SH-SY5Y (cell line): ENCODE measurements around the gene RAC3.

Source experiments
- GATA2 ChIP-seq: IDR thresholded peaks from 2 replicates; pipeline ENCODE4 v1.6.1; 2011; ENCODE audit warnings: mild to moderate bottlenecking, low read depth, low read length
- GATA3 ChIP-seq: IDR thresholded peaks from 2 replicates; pipeline ENCODE4 v1.6.1; 2011; ENCODE audit warnings: low read depth, mild to moderate bottlenecking, low read length, moderate library complexity

RAC3 gene

DNA sequence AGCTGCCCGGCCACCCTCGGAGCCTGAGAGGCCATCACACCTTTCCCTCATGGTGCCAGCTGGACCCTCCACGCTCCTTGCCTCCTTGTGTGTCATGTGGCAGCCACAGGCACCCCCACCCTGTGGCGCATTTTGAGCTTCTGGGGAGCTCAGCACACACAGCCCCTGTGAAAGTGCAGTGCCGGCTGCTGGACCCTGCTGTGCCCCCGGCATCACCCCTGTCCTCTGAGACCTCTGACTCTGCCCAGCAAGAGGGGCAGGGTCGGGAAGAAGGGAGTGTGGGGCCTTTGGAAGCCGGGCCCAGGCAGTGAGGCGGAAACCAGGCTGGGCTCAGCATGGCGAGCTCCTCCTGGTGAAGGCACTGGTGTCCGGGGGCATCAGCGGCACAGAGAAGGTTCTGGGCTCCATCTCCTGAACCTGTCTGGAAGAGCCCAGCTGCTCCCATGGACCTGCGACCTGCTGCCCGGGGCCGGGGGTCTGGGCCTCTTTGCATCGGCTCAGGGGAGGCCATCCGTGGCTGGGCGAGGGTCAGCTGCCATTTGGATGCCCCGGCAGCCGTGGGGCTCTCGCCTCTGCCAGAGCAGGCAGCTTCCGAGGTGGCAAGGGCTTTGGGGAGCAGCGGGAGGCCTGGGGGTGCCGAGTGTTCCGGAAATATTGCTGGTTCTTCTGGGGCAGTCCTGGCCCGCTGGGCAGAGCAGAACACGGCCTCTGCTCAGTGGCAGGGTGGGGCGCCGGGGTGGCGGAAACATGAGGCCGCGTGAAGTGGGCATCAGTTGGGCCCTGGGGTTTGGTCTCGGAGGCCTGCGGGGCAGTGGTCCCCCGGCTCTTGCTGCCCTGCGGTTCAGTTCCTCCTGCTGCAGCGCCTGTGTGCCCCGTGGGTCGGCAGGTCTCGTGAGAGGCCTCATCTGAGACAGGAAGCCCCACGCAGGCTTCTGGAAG, 26.7 kb upstream of the RAC3 start:
- TF ChIP-seq GATA2 = no peak
- TF ChIP-seq GATA3 = no peak

- TF ChIP-seq GATA3 (no peak), GATA2 (no peak)
These were observed 25.7 kb upstream of the RAC3 start for GRCh38 chr17:82005701-82006348.

DNA sequence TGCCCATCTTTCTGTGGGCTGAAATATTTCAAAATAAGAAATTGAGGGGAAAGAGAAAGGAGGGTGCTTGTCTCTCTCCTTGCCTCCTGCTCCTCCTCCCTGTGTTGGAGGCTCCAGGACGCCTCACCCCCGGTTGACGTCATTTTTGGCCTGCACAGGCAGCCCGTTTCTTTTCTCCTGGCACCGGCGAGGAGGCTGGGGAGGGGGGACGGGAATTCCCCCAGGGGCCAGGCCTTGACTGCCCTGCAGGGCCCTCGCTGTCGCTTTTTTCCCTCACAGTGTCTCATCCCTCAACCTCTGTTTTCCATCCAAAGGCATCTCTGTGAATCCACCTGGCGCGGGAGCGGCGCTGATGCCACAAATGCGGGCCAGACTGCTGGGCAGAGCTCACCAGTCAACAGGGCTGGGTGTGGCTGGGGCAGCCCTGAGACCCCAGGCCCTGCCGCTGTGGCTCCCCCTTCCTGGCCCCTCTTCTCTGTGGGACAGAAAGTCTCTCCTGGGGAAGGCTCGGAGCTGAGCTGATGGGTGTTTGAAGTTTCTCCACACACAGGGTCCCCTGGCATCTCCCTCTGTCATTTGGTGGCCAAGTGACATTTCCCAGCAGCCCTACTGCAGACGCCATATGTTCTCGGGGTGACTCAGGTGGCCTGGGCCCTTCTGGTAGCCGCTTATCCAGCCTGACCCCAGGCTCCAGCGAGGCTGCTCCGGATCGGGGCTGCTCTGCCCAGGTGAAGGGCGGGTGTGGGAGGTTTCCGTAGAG, 24.8 kb upstream of the RAC3 start:
- no peak for TF ChIP-seq GATA2
- TF ChIP-seq GATA3 = no peak

GRCh38 chr17:82007228-82007494, 24.3 kb upstream of the RAC3 start:
- no peak for TF ChIP-seq GATA2
- TF ChIP-seq GATA3 = no peak

- TF ChIP-seq GATA2 (no peak), GATA3 (no peak)
These were observed 23.8 kb upstream of the RAC3 start for GRCh38 chr17:82007495-82008257.

DNA sequence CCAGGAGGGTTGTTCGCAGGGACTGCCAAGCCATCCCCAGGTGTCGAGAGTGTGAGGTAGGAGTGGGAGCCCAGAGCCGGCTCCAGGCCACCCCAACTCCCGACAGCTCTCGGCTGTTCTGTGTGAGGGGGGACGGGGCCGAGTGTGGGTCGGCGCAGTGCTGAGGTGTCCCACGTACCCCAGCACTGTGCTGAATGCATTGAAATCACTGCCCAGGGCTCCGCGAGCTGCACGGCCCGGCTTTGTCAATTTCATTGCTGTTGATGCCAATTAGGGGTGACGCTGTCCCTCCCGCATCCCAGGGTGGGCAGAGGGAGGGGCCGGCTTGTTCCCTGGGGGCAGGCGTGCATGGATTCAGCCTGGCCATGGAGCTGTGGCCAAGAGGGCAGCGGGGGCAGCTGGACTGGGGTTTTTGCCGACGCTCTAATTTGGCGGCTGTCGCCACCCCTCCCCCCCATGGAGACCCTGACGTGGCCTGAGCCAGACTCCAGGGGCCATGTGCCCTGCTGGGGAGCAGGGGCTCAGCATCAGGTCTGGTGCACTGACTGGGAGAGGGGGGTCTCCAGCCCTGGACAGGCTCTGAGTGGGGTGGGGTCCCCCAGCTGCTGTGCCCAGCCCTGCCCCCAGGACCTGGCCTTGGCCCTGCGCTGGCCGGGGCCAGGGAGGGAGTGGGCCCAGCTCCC, 23.1 kb upstream of the RAC3 start:
- no peak for TF ChIP-seq GATA2
- TF ChIP-seq GATA3 = no peak

- no peak for TF ChIP-seq GATA3
- no peak for TF ChIP-seq GATA2
These were observed 22.5 kb upstream of the RAC3 start for GRCh38 chr17:82008941-82009405.

GRCh38 chr17:82009413-82009812, 22.1 kb upstream of the RAC3 start:
- no peak for TF ChIP-seq GATA2
- no peak for TF ChIP-seq GATA3

- TF ChIP-seq GATA2 = no peak
- TF ChIP-seq GATA3 = no peak
These were observed 20.6 kb upstream of the RAC3 start for GRCh38 chr17:82010575-82011525.

DNA sequence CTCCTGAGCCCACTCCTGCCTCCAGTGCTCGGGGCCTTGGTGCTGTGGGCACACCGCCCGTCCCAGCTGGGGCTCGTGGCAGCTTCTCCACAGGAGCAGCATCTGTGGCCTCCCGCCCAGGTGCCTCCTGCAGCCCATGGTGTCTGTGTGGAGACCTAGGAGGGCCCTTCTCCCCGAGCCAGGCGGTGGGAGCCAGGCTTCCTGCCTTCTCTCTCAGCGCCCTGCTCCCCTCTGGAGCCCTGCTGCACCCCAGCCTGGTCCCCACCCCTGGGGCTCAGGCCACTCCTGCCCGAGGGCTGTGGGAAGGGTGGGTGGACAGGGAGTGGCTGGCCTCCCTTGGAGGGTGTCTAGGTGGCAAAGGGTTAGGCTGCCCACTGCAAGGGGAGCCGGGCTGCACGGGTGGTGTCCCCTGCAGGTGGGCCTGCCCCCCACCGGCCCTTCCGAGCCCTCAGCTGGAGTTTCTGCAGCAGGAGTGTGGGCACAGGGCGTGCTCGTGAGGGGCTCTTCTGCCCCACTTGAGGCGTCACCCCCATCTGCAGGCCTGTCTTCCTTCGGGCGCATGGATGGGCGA, 19.8 kb upstream of the RAC3 start:
- TF ChIP-seq GATA2 (no peak), GATA3 (no peak)

GRCh38 chr17:82012261-82012639, 19.2 kb upstream of the RAC3 start:
- TF ChIP-seq GATA2 = no peak
- TF ChIP-seq GATA3 = no peak
